Right atrium auricular region (tissue), 2 donors: ENCODE data around the gene TXNDC2. TPM values are rescaled to one million over a fixed set of nuclear protein-coding genes. Genes with fewer than 3 reads are reported as not detected.

ENCODE experiments used
- DNase-seq: peaks from one replicate; pipeline ENCODE4 v3.0.0-alpha.2; 2019; ENCODE audit warnings: low spot score
- H3K27ac ChIP-seq, 2 donors: fragments of 200-600 bp; sonication (generic); 1 replicate in 1 of 2; 2 replicates in 1 of 2; pipeline ENCODE4 v1.5.1; 2016 to 2019
- H3K27me3 ChIP-seq, 2 donors: fragments of 200-600 bp; sonication (generic); one replicate each; pipeline versions ENCODE4 v1.5.1 to v1.6.0; 2017 to 2019
- H3K36me3 ChIP-seq: fragments of 200-600 bp; sonication (generic); one replicate; pipeline ENCODE4 v1.5.1; 2016
- H3K4me1 ChIP-seq, 2 donors: fragments of 200-600 bp; sonication (generic); one replicate each; pipeline versions ENCODE4 v1.5.1 to v1.6.0; 2017 to 2019
- H3K4me3 ChIP-seq, 2 donors: fragments of 200-600 bp; sonication (generic); 1 replicate in 1 of 2; 2 replicates in 1 of 2; pipeline ENCODE4 v1.5.1; 2017 to 2019; ENCODE audit warnings: mild to moderate bottlenecking in 1 of 2, moderate library complexity in 1 of 2
- H3K9me3 ChIP-seq, 2 donors: fragments of 200-600 bp; sonication (generic); one replicate each; pipeline ENCODE4 v1.5.1; 2019
- CTCF ChIP-seq, 2 donors: fragments of 200-600 bp; sonication (generic); IDR thresholded peaks; one replicate each; pipeline ENCODE4 v1.5.1; 2019; ENCODE audit warnings: antibody characterized with exemption in 2 of 2
- total RNA-seq, 2 donors: library from RNA; depleted of rRNA; stranded (reverse); fragments of >200 nt; gene quantifications; one replicate each; pipeline ENCODE4 v1.1.0, GENCODE V29; 2016

Gene TXNDC2
- total RNA-seq, 2 donors from 2014 or later = not detected

DNA sequence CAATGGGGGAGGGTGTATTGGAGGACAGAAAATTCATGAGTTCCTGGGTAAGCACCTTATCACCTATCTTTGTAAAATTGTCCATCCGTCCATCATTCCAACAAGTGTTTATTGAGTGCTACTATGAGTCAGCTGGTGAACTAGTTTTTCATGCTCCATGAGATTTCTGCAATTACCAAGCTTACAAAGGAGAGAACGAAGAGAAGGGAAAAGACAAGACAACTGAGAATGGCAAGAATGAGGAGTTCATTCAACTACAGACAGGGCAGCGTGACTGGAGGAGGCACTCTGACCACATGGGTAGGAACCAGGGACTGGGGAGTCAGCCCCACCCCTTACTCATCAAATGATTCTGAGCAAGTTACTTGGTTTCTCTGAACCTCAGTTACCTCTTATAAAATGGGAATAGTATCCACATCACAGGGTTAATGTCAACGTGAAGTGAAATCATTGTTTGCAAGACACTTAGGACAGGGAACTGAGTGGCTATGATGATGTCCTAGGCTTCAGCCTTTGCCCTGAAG is 18.6 kb upstream of the TXNDC2 start:
- no peak overlapping the region for H3K27ac ChIP-seq
- no peaks in the 10 kb centered on the region for H3K27me3 ChIP-seq
- TF ChIP-seq CTCF (IDR thresholded peaks at IDR 0.05) = no peak
- no peaks in the 10 kb centered on the region for H3K36me3 ChIP-seq
- peaks cover 0 to 10% of the 10 kb centered on the region in 2 donors for H3K9me3 ChIP-seq
- H3K4me1 ChIP-seq = peaks cover 0 to 6% of the 10 kb centered on the region in 2 donors
- DNase-seq = no peak
- no peak overlapping the region for H3K4me3 ChIP-seq

GRCh38 chr18:9868857-9869714 is 16.7 kb upstream of the TXNDC2 start:
- H3K36me3 ChIP-seq = no peaks in the 10 kb centered on the region
- no peak overlapping the region for H3K4me3 ChIP-seq
- no peak overlapping the region for H3K27ac ChIP-seq
- no peak for DNase-seq
- no peak for TF ChIP-seq CTCF (IDR thresholded peaks at IDR 0.05)
- H3K27me3 ChIP-seq = no peaks in the 10 kb centered on the region
- H3K9me3 ChIP-seq = peaks cover 0 to 10% of the 10 kb centered on the region in 2 donors
- peaks cover 0 to 6% of the 10 kb centered on the region in 2 donors for H3K4me1 ChIP-seq

DNA sequence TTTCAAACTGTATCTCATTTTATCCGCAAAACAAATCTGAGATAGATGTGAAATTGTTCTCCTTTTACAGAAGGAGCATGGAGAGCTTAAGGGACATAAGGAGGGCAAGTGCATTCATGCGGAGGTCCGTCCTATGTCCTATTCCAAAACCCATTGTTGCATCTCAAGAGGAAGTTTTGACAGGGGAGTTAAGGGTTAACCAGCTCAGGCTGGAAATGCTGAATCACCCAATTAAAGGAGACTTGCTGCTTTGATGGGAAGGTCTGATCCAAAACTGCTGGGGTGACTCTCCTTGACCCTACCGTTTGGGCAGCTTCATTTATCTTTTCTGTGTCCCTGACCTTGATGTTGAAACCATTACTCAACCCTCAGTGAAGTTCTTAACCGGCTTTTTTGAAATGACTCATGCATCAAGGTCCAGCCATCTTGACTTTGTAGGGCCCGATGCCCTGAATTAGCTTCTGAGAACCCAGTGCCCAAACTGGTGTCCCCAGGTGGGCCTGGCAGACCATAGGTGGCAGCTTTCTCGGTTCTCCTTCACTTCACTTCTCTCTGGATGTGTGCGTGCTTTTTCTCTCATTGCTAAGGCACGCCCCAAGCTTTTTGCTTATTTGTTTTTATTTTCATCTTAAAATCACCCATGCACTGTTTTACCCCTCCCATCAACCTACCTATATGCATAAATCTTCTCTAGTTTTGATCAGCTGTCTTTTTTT is 15.9 kb upstream of the TXNDC2 start:
- no peaks in the 10 kb centered on the region for H3K27me3 ChIP-seq
- peaks cover 0 to 6% of the 10 kb centered on the region in 2 donors for H3K4me1 ChIP-seq
- no peak overlapping the region for H3K27ac ChIP-seq
- H3K9me3 ChIP-seq = peaks cover 0 to 10% of the 10 kb centered on the region in 2 donors
- TF ChIP-seq CTCF (IDR thresholded peaks at IDR 0.05) = no peak
- no peak overlapping the region for H3K4me3 ChIP-seq
- no peaks in the 10 kb centered on the region for H3K36me3 ChIP-seq
- DNase-seq = no peak

DNA sequence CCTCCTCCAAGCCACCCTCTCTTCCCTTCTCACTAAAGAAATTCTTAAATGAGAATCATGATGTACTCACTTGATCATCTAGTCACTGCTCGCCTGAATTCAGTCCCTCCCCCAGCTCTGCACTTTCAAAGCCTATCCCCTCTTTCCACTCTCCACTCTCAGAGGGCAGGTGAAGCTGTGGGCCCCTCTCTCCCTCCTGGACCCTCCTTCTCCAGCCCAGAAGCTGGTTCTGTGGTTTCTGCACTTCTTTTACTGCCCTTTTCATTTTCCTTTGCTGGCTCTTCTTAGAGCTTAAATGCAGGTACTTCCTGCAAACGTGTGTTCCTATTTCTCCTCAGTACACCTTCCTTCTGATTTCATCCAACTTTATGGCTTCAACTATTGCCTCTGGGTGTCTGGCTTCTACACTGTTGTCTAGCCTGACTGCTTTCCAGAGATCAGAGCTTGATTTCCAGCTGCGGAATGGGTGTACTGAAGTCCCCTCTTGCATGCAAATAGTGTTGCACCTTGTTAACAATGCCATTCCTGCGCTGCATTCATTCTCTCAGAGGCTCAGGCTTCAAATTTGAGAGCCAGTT is 15.3 kb upstream of the TXNDC2 start:
- no peak overlapping the region for H3K4me3 ChIP-seq
- no peak for TF ChIP-seq CTCF (IDR thresholded peaks at IDR 0.05)
- DNase-seq = no peak
- H3K4me1 ChIP-seq = peaks cover 0 to 6% of the 10 kb centered on the region in 2 donors
- no peaks in the 10 kb centered on the region for H3K36me3 ChIP-seq
- H3K27me3 ChIP-seq = no peaks in the 10 kb centered on the region
- peaks cover 0 to 7% of the 10 kb centered on the region in 2 donors for H3K9me3 ChIP-seq
- no peak overlapping the region for H3K27ac ChIP-seq

GRCh38 chr18:9871244-9871746 is 14.5 kb upstream of the TXNDC2 start:
- no peak for TF ChIP-seq CTCF (IDR thresholded peaks at IDR 0.05)
- Histone ChIP-seq H3K9me3 (no peaks in the 10 kb centered on the region), H3K4me1 (peaks cover 0 to 6% of the 10 kb centered on the region in 2 donors), H3K27ac (no peak overlapping the region), H3K4me3 (no peak overlapping the region), H3K27me3 (no peaks in the 10 kb centered on the region), H3K36me3 (no peaks in the 10 kb centered on the region)
- no peak for DNase-seq
